Fibroblast of the aortic adventitia (primary cell): ENCODE measurements around the gene GNA12. TPM values are rescaled to one million over a fixed set of nuclear protein-coding genes. Genes with fewer than 3 reads are reported as not detected.

Source experiments
- DNase-seq: peaks from one replicate; pipeline ENCODE4 v3.0.0-alpha.2; 2010; ENCODE audit warnings: low read depth
- H3K4me3 ChIP-seq: 2 replicates; pipeline ENCODE4 v1.5.1; 2011; ENCODE audit warnings: low read depth, mild to moderate bottlenecking, control low read depth, low read length, moderate library complexity
- CTCF ChIP-seq: IDR thresholded peaks from 2 replicates; pipeline ENCODE4 v1.5.1; 2011; ENCODE audit warnings: mild to moderate bottlenecking, low read length, control low read depth, inconsistent platforms; ENCODE audit not compliant: insufficient read depth
- total RNA-seq: library from RNA; depleted of rRNA; stranded (reverse); fragments of >200 nt; gene quantifications from 2 replicates; pipeline ENCODE4 v1.2.3, GENCODE V29; 2012; ENCODE audit warnings: low replicate concordance

GNA12 gene
- total RNA-seq, 1 donor: 16.2 TPM

GRCh38 chr7:2876031-2876731 lies 32.1 kb upstream of the GNA12 start:
- no peak for DNase-seq
- no peak for TF ChIP-seq CTCF
- H3K4me3 ChIP-seq: no peak overlapping the region

GRCh38 chr7:2873686-2874551 lies 29.8 kb upstream of the GNA12 start:
- TF ChIP-seq CTCF: no peak

GRCh38 chr7:2873146-2873545 lies 29.0 kb upstream of the GNA12 start:
- DNase-seq: no peak
- H3K4me3 ChIP-seq: no peak overlapping the region
- TF ChIP-seq CTCF: no peak

More at GRCh38 chr7:2873686-2874551, 29.8 kb upstream of the GNA12 start:
- DNase-seq: peak; percentile 84
- no peak overlapping the region for H3K4me3 ChIP-seq

- DNase-seq: no peak
- H3K4me3 ChIP-seq: no peak overlapping the region
- no peak for TF ChIP-seq CTCF
Observed at GRCh38 chr7:2872296-2872874, 28.3 kb upstream of the GNA12 start.

- DNase-seq: peak; percentile 61
- TF ChIP-seq CTCF: no peak
- H3K4me3 ChIP-seq: no peak overlapping the region
Observed at GRCh38 chr7:2870471-2870931, 26.4 kb upstream of the GNA12 start.

- no peak for DNase-seq
- TF ChIP-seq CTCF: no peak
- no peak overlapping the region for H3K4me3 ChIP-seq
Observed at GRCh38 chr7:2869981-2870380, 25.9 kb upstream of the GNA12 start.
